ENCODE results near the gene MAOB. TPM values are rescaled to one million over a fixed set of nuclear protein-coding genes. Genes with fewer than 3 reads are reported as not detected.
A peak's percentile ranks its signal among the peaks of the same experiment; 100 is the strongest.
"Not testable (repeated sequence)": the region's sequence is repeated elsewhere in the genome, so short reads cannot be mapped to it uniquely, and the experiment has no call there.

MAOB gene
- total RNA-seq (not detected), polyA plus RNA-seq (not detected), total RNA-seq (not detected)

DNA sequence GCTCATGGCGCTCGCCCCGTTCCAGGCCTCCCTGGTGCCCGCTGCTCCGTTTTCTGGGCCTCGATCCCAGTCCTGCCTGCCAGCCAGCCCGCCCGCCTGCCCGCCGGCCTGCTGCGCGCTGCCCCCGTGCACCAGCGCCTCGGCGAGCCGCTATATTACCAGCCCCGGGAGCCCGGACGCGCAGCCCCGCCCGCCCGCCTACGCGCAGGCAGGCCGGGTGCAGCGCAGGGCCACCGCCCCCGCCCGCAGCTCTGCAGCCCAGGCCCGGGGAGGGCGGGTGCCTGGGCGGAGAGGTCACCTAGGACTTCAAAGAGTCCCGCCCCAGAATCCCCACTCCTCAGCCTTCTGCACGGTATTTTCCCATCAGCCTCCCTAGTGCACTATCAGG lies at the start of gene MAOB:
MAOB (minus strand) TSS at position 157 of the 388 bp plus-strand sequence; CDS start at position 6, 151 bp downstream.
- POLR2A ChIA-PET: no interaction called here
- no peak within 1 kb of the TSS for H3K27ac Mint-ChIP-seq
- peaks cover 0 to 4% (median 0%) of the 10 kb centered on the region in 7 donors for H3K4me1 Mint-ChIP-seq
- Histone ChIP-seq H3K4me1 (ENCODE audit: control insufficient read depth in 2 of 2, insufficient read depth in 2 of 2, low read length in 2 of 2) (no peaks in the 10 kb centered on the region), H3K9me3 (ENCODE audit: control insufficient read depth in 2 of 3, low read length in 3 of 3) (no peaks in the 10 kb centered on the region), H3K27ac (ENCODE audit: low read depth, low read length) (no peak within 1 kb of the TSS), H3K27me3 (ENCODE audit: control insufficient read depth in 2 of 2, insufficient read depth in 2 of 2, low read length in 2 of 2) (no peaks in the 10 kb centered on the region), H3K36me3 (ENCODE audit: control insufficient read depth in 2 of 3, insufficient read depth in 3 of 3, low read length in 3 of 3) (no peaks in the 10 kb centered on the region), H3K4me3 (ENCODE audit: low read length) (no peak within 1 kb of the TSS)
- ATAC-seq: no peak
- intact Hi-C loops (cut with micrococcal nuclease): no loop called here
- CTCF ChIA-PET: no interaction called here
- H3K4me3 Mint-ChIP-seq: peak within 1 kb of the TSS in 6 of 10 donors; percentile 23 to 42 (median 28)
- DNase-seq: peak in 4 of 9 donors; percentile 4 to 23 (median 6)
- peaks cover 11 to 22% (median 14%) of the 10 kb centered on the region in 5 donors for H3K27me3 Mint-ChIP-seq
- H3K9me3 Mint-ChIP-seq: no peaks in the 10 kb centered on the region
- H3K36me3 Mint-ChIP-seq: peaks cover 0 to 4% (median 0%) of the 10 kb centered on the region in 5 donors

DNA sequence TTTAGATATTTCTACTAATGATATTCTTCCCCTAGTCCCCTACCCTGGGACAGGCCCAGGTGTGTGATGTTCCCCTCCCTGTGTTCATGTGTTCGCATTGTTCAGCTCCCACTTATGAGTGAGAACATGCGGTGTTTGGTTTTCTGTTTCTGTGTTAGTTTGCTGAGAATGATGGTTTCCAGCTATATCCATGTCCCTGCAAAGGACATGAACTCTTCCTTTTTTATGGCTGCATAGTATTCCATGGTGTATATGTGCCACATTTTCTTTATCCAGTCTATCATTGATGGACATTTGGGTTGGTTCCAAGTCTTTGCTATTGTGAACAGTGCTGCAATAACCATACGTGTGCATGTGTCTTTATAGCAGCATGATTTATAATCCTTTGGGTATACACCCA lies 39.8 kb upstream of the MAOB start:
- H3K36me3 Mint-ChIP-seq; H3K27me3 Mint-ChIP-seq; CTCF ChIA-PET; H3K36me3 ChIP-seq (ENCODE audit: control insufficient read depth in 2 of 3, insufficient read depth in 3 of 3, low read length in 3 of 3); H3K27ac ChIP-seq (ENCODE audit: low read depth, low read length); H3K4me1 Mint-ChIP-seq; H3K27me3 ChIP-seq (ENCODE audit: control insufficient read depth in 2 of 2, insufficient read depth in 2 of 2, low read length in 2 of 2); H3K4me3 Mint-ChIP-seq; H3K4me3 ChIP-seq (ENCODE audit: low read length); DNase-seq; H3K27ac Mint-ChIP-seq; POLR2A ChIA-PET; H3K4me1 ChIP-seq (ENCODE audit: control insufficient read depth in 2 of 2, insufficient read depth in 2 of 2, low read length in 2 of 2); intact Hi-C loops (cut with micrococcal nuclease); ATAC-seq; H3K9me3 ChIP-seq (ENCODE audit: control insufficient read depth in 2 of 3, low read length in 3 of 3): not testable (repeated sequence)
- H3K9me3 Mint-ChIP-seq: peaks cover 0 to 12% (median 5%) of the 10 kb centered on the region in 11 donors

GRCh38 chrX:43910772-43911171 lies 28.5 kb upstream of the MAOB start:
- POLR2A ChIA-PET; intact Hi-C loops (cut with micrococcal nuclease); H3K4me1 Mint-ChIP-seq; H3K36me3 Mint-ChIP-seq; H3K27me3 Mint-ChIP-seq; H3K4me3 Mint-ChIP-seq; H3K36me3 ChIP-seq (ENCODE audit: control insufficient read depth in 2 of 3, insufficient read depth in 3 of 3, low read length in 3 of 3); H3K4me3 ChIP-seq (ENCODE audit: low read length); H3K9me3 ChIP-seq (ENCODE audit: control insufficient read depth in 2 of 3, low read length in 3 of 3); H3K9me3 Mint-ChIP-seq; H3K4me1 ChIP-seq (ENCODE audit: control insufficient read depth in 2 of 2, insufficient read depth in 2 of 2, low read length in 2 of 2); H3K27ac Mint-ChIP-seq; DNase-seq; H3K27me3 ChIP-seq (ENCODE audit: control insufficient read depth in 2 of 2, insufficient read depth in 2 of 2, low read length in 2 of 2); H3K27ac ChIP-seq (ENCODE audit: low read depth, low read length); ATAC-seq: not testable (repeated sequence)
- CTCF ChIA-PET: interaction anchor here (0.9 kb wide), 1 partner anchor 69 kb away, joined by 3 read pairs; no protein-coding TSS in a partner anchor

GRCh38 chrX:43910012-43910411 lies 27.8 kb upstream of the MAOB start:
- no peaks in the 10 kb centered on the region for H3K27me3 ChIP-seq (ENCODE audit: control insufficient read depth in 2 of 2, insufficient read depth in 2 of 2, low read length in 2 of 2)
- no peak for DNase-seq
- intact Hi-C loops (cut with micrococcal nuclease): no loop called here
- ChIA-PET CTCF (no interaction called here), POLR2A (no interaction called here)
- H3K27ac ChIP-seq (ENCODE audit: low read depth, low read length): no peak overlapping the region
- ATAC-seq: no peak
- peaks cover 0 to 2% (median 0%) of the 10 kb centered on the region in 5 donors for H3K27me3 Mint-ChIP-seq
- no peaks in the 10 kb centered on the region for H3K9me3 Mint-ChIP-seq
- no peak overlapping the region for H3K4me3 ChIP-seq (ENCODE audit: low read length)
- H3K36me3 ChIP-seq (ENCODE audit: control insufficient read depth in 2 of 3, insufficient read depth in 3 of 3, low read length in 3 of 3): no peaks in the 10 kb centered on the region
- H3K36me3 Mint-ChIP-seq: no peaks in the 10 kb centered on the region
- peaks cover 0 to 1% (median 0%) of the 10 kb centered on the region in 7 donors for H3K4me1 Mint-ChIP-seq
- H3K9me3 ChIP-seq (ENCODE audit: control insufficient read depth in 2 of 3, low read length in 3 of 3): no peaks in the 10 kb centered on the region
- H3K27ac Mint-ChIP-seq: no peak overlapping the region
- no peaks in the 10 kb centered on the region for H3K4me1 ChIP-seq (ENCODE audit: control insufficient read depth in 2 of 2, insufficient read depth in 2 of 2, low read length in 2 of 2)
- no peak overlapping the region for H3K4me3 Mint-ChIP-seq

GRCh38 chrX:43909141-43909540 lies 26.9 kb upstream of the MAOB start:
- Mint-ChIP-seq H3K9me3 (no peaks in the 10 kb centered on the region), H3K4me3 (no peak overlapping the region), H3K27me3 (peaks cover 0 to 2% (median 0%) of the 10 kb centered on the region in 5 donors), H3K27ac (no peak overlapping the region), H3K4me1 (peaks cover 0 to 1% (median 0%) of the 10 kb centered on the region in 7 donors), H3K36me3 (no peaks in the 10 kb centered on the region)
- Histone ChIP-seq H3K27me3 (ENCODE audit: control insufficient read depth in 2 of 2, insufficient read depth in 2 of 2, low read length in 2 of 2) (no peaks in the 10 kb centered on the region), H3K36me3 (ENCODE audit: control insufficient read depth in 2 of 3, insufficient read depth in 3 of 3, low read length in 3 of 3) (no peaks in the 10 kb centered on the region), H3K4me3 (ENCODE audit: low read length) (no peak overlapping the region), H3K27ac (ENCODE audit: low read depth, low read length) (no peak overlapping the region), H3K4me1 (ENCODE audit: control insufficient read depth in 2 of 2, insufficient read depth in 2 of 2, low read length in 2 of 2) (no peaks in the 10 kb centered on the region), H3K9me3 (ENCODE audit: control insufficient read depth in 2 of 3, low read length in 3 of 3) (no peaks in the 10 kb centered on the region)
- POLR2A ChIA-PET: no interaction called here
- CTCF ChIA-PET: no interaction called here
- no peak for DNase-seq
- intact Hi-C loops (cut with micrococcal nuclease): no loop called here
- no peak for ATAC-seq

- H3K27ac Mint-ChIP-seq: no peak overlapping the region
- no peak overlapping the region for H3K4me3 Mint-ChIP-seq
- DNase-seq: no peak
- H3K4me1 Mint-ChIP-seq: no peaks in the 10 kb centered on the region
- CTCF ChIA-PET: no interaction called here
- H3K36me3 Mint-ChIP-seq: no peaks in the 10 kb centered on the region
- no peak for ATAC-seq
- intact Hi-C loops (cut with micrococcal nuclease): no loop called here
- no peaks in the 10 kb centered on the region for H3K27me3 ChIP-seq (ENCODE audit: control insufficient read depth in 2 of 2, insufficient read depth in 2 of 2, low read length in 2 of 2)
- no peaks in the 10 kb centered on the region for H3K9me3 Mint-ChIP-seq
- H3K4me1 ChIP-seq (ENCODE audit: control insufficient read depth in 2 of 2, insufficient read depth in 2 of 2, low read length in 2 of 2): no peaks in the 10 kb centered on the region
- H3K9me3 ChIP-seq (ENCODE audit: control insufficient read depth in 2 of 3, low read length in 3 of 3): no peaks in the 10 kb centered on the region
- H3K27me3 Mint-ChIP-seq: no peaks in the 10 kb centered on the region
- POLR2A ChIA-PET: no interaction called here
- no peak overlapping the region for H3K27ac ChIP-seq (ENCODE audit: low read depth, low read length)
- H3K36me3 ChIP-seq (ENCODE audit: control insufficient read depth in 2 of 3, insufficient read depth in 3 of 3, low read length in 3 of 3): no peaks in the 10 kb centered on the region
- H3K4me3 ChIP-seq (ENCODE audit: low read length): no peak overlapping the region
These were observed 17.9 kb upstream of the MAOB start for GRCh38 chrX:43899878-43900815.
